ENCODE data around the gene SH3BP5L.

- TF ChIP-seq CTCF (IDR thresholded peaks at IDR 0.05), result no peak
- TF ChIP-seq POLR2A (IDR thresholded peaks at IDR 0.05), result peak; percentile 98
Observed at GRCh38 chr1:248838357-248839167, 12.8 kb upstream of the SH3BP5L start.
